Measurements from ENCODE around the gene SLC39A13. TPM values are rescaled to one million over a fixed set of nuclear protein-coding genes. Genes with fewer than 3 reads are reported as not detected.

Gene SLC39A13
- total RNA-seq, 1 experiment from 2014 or later: 27.1 TPM

GRCh38 chr11:47377571-47378009 is 30.8 kb upstream of the SLC39A13 start:
- no peak for TF ChIP-seq CTCF (IDR thresholded peaks at IDR 0.05; ENCODE audit: insufficient read depth in 1 of 2, low read depth in 1 of 2, low read length in 1 of 2, severe bottlenecking in 1 of 2, unreplicated experiment in 1 of 2)
- H3K4me3 Mint-ChIP-seq (ENCODE audit: unreplicated experiment): no peak overlapping the region
- no peaks in the 10 kb centered on the region for H3K27me3 Mint-ChIP-seq (ENCODE audit: insufficient read depth, unreplicated experiment)
- peak in 1 of 2 experiments; percentile 32 for DNase-seq
- CTCF ChIA-PET: no interaction called here
- no peaks in the 10 kb centered on the region for H3K36me3 Mint-ChIP-seq (ENCODE audit: insufficient read depth, unreplicated experiment)
- Histone ChIP-seq H3K4me3 (ENCODE audit: low read depth, low read length) (no peak overlapping the region), H3K4me1 (peaks cover 4% of the 10 kb centered on the region; the same call in 1 of the 2 replicates), H3K36me3 (ENCODE audit: control insufficient read depth, insufficient read depth, low read length) (no peaks in the 10 kb centered on the region), H3K27me3 (replicated peaks; ENCODE audit: control insufficient read depth, insufficient read depth, low read length) (no peaks in the 10 kb centered on the region), H3K9me3 (no peaks in the 10 kb centered on the region)
- no peak overlapping the region for H3K27ac Mint-ChIP-seq (ENCODE audit: unreplicated experiment)
- no peaks in the 10 kb centered on the region for H3K9me3 Mint-ChIP-seq (ENCODE audit: unreplicated experiment)
- peaks cover under 1% of the 10 kb centered on the region for H3K4me1 Mint-ChIP-seq (ENCODE audit: low read depth, unreplicated experiment)
- intact Hi-C loops (cut with micrococcal nuclease; ENCODE audit: unreplicated experiment): loop anchor here (10.0 kb wide), 1 partner anchor 477 kb away; no protein-coding TSS in a partner anchor
- BruUV-seq (replicated peaks): no TSS peak
- POLR2A ChIA-PET: no interaction called here

GRCh38 chr11:47378010-47378835 is 30.2 kb upstream of the SLC39A13 start, which contains the start of gene SPI1:
TSS of gene SPI1 (minus strand) at chr11:47378547. CDS start at chr11:47378353, 194 bp downstream.
- H3K9me3 Mint-ChIP-seq (ENCODE audit: unreplicated experiment): no peaks in the 10 kb centered on the region
- no peak within 1 kb of the TSS for H3K27ac Mint-ChIP-seq (ENCODE audit: unreplicated experiment)
- no TSS peak for BruUV-seq (replicated peaks)

GRCh38 chr11:47378836-47379170 is 29.6 kb upstream of the SLC39A13 start:
- H3K27me3 Mint-ChIP-seq (ENCODE audit: insufficient read depth, unreplicated experiment): no peaks in the 10 kb centered on the region
- H3K36me3 Mint-ChIP-seq (ENCODE audit: insufficient read depth, unreplicated experiment): no peaks in the 10 kb centered on the region
- H3K27ac Mint-ChIP-seq (ENCODE audit: unreplicated experiment): no peak overlapping the region
- Histone ChIP-seq H3K36me3 (ENCODE audit: control insufficient read depth, insufficient read depth, low read length) (no peaks in the 10 kb centered on the region), H3K4me3 (ENCODE audit: low read depth, low read length) (no peak overlapping the region), H3K27me3 (replicated peaks; ENCODE audit: control insufficient read depth, insufficient read depth, low read length) (no peaks in the 10 kb centered on the region), H3K4me1 (peaks cover 4% of the 10 kb centered on the region; the same call in 1 of the 2 replicates), H3K9me3 (no peaks in the 10 kb centered on the region)
- H3K4me3 Mint-ChIP-seq (ENCODE audit: unreplicated experiment): no peak overlapping the region
- CTCF ChIA-PET: no interaction called here
- DNase-seq: no peak
- no peak for TF ChIP-seq CTCF (IDR thresholded peaks at IDR 0.05; ENCODE audit: insufficient read depth in 1 of 2, low read depth in 1 of 2, low read length in 1 of 2, severe bottlenecking in 1 of 2, unreplicated experiment in 1 of 2)
- intact Hi-C loops (cut with micrococcal nuclease; ENCODE audit: unreplicated experiment): loop anchor here (10.0 kb wide), 1 partner anchor 476 kb away; no protein-coding TSS in a partner anchor
- no peaks in the 10 kb centered on the region for H3K9me3 Mint-ChIP-seq (ENCODE audit: unreplicated experiment)
- no peaks in the 10 kb centered on the region for H3K4me1 Mint-ChIP-seq (ENCODE audit: low read depth, unreplicated experiment)
- no TSS peak for BruUV-seq (replicated peaks)
- POLR2A ChIA-PET: no interaction called here

More at GRCh38 chr11:47378010-47378835, 30.2 kb upstream of the SLC39A13 start, which contains the start of gene SPI1:
- Histone ChIP-seq H3K9me3 (no peaks in the 10 kb centered on the region), H3K4me3 (ENCODE audit: low read depth, low read length) (no peak within 1 kb of the TSS), H3K36me3 (ENCODE audit: control insufficient read depth, insufficient read depth, low read length) (no peaks in the 10 kb centered on the region), H3K27me3 (replicated peaks; ENCODE audit: control insufficient read depth, insufficient read depth, low read length) (no peaks in the 10 kb centered on the region), H3K4me1 (peaks cover 4% of the 10 kb centered on the region; the same call in 1 of the 2 replicates)
- CTCF ChIA-PET: no interaction called here
- H3K36me3 Mint-ChIP-seq (ENCODE audit: insufficient read depth, unreplicated experiment): no peaks in the 10 kb centered on the region
- no peak within 1 kb of the TSS for H3K4me3 Mint-ChIP-seq (ENCODE audit: unreplicated experiment)
- DNase-seq: no peak
- no peaks in the 10 kb centered on the region for H3K27me3 Mint-ChIP-seq (ENCODE audit: insufficient read depth, unreplicated experiment)
- POLR2A ChIA-PET: no interaction called here
- H3K4me1 Mint-ChIP-seq (ENCODE audit: low read depth, unreplicated experiment): no peaks in the 10 kb centered on the region
- intact Hi-C loops (cut with micrococcal nuclease; ENCODE audit: unreplicated experiment): loop anchor here (10.0 kb wide), 1 partner anchor 477 kb away; no protein-coding TSS in a partner anchor
- no peak for TF ChIP-seq CTCF (IDR thresholded peaks at IDR 0.05; ENCODE audit: insufficient read depth in 1 of 2, low read depth in 1 of 2, low read length in 1 of 2, severe bottlenecking in 1 of 2, unreplicated experiment in 1 of 2)

Data from Caco-2 (cell line).